Stimulated activated CD4-positive, alpha-beta T cell treated with anti-CD3 and anti-CD28 coated beads, TNF-alpha, amount 100 ng/mL, for 48 hours (primary cell): ENCODE results near the gene NUP42.

Source experiments
- DNase-seq, 3 donors: peaks; one replicate each; pipeline ENCODE4 v3.0.0-alpha.2; 2020; ENCODE audit warnings: low read depth in 3 of 3

NUP42 gene

GRCh38 chr7:23234569-23235296 lies 52.9 kb downstream of the NUP42 start:
- no peak for DNase-seq

GRCh38 chr7:23235813-23236221 lies 54.0 kb downstream of the NUP42 start:
- DNase-seq = no peak

GRCh38 chr7:23237000-23237399 lies 55.2 kb downstream of the NUP42 start:
- no peak for DNase-seq

GRCh38 chr7:23238983-23239652 lies 57.3 kb downstream of the NUP42 start:
- DNase-seq = no peak

GRCh38 chr7:23239698-23240097 lies 57.9 kb downstream of the NUP42 start:
- no peak for DNase-seq

GRCh38 chr7:23242321-23242720 lies 60.5 kb downstream of the NUP42 start:
- no peak for DNase-seq

- no peak for DNase-seq
Measured at GRCh38 chr7:23242935-23243334, 61.1 kb downstream of the NUP42 start.

GRCh38 chr7:23246555-23246954 lies 64.7 kb downstream of the NUP42 start, which contains the start of gene GPNMB:
GPNMB (plus strand) TSS chr7:23246775; CDS start chr7:23246858, 83 bp downstream.
- no peak for DNase-seq

GRCh38 chr7:23247046-23247602 lies 65.3 kb downstream of the NUP42 start:
- DNase-seq = no peak

GRCh38 chr7:23247603-23248335 lies 65.9 kb downstream of the NUP42 start:
- DNase-seq = no peak

- no peak for DNase-seq
Measured at GRCh38 chr7:23249486-23249885, 67.6 kb downstream of the NUP42 start.
